ENCODE measurements around the gene ZBTB21. TPM values are rescaled to one million over a fixed set of nuclear protein-coding genes. Genes with fewer than 3 reads are reported as not detected.

The ZBTB21 gene
- total RNA-seq, 1 donor from 2014 or later = 25.3 TPM

GRCh38 chr21:42001781-42002180 is 8.4 kb downstream of the ZBTB21 start:
- Mint-ChIP-seq H3K27ac (no peak overlapping the region), H3K27me3 (ENCODE audit: insufficient read depth, low read depth) (no peaks in the 10 kb centered on the region), H3K36me3 (peaks cover 44% of the 10 kb centered on the region), H3K4me3 (no peak overlapping the region), H3K4me1 (no peaks in the 10 kb centered on the region), H3K9me3 (peaks cover 11% of the 10 kb centered on the region)
- Histone ChIP-seq H2AFZ (replicated peaks) (no peak overlapping the region), H3K27ac (no peak overlapping the region), H3K27me3 (no peaks in the 10 kb centered on the region), H3K79me2 (ENCODE audit: low read depth) (peaks cover 62% of the 10 kb centered on the region), H3K4me1 (no peaks in the 10 kb centered on the region), H3K36me3 (peaks cover 6% of the 10 kb centered on the region), H3K4me3 (no peak overlapping the region), H3K9ac (no peak overlapping the region), H4K20me1 (ENCODE audit: low read depth) (peaks cover 44% of the 10 kb centered on the region), H3K9me3 (ENCODE audit: low read depth) (no peaks in the 10 kb centered on the region), H3F3A (ENCODE audit: low read depth) (no peaks in the 10 kb centered on the region), H3K4me2 (no peak overlapping the region)
- DNase-seq (ENCODE audit: low spot score) = no peak
- TF ChIP-seq EZH2 (IDR thresholded peaks at IDR 0.05) = no peak
- no peak for TF ChIP-seq CTCF (IDR thresholded peaks at IDR 0.05)

GRCh38 chr21:42000908-42001307 is 9.3 kb downstream of the ZBTB21 start:
- H3K4me1 Mint-ChIP-seq = no peaks in the 10 kb centered on the region
- H2AFZ ChIP-seq (replicated peaks) = no peak overlapping the region
- no peaks in the 10 kb centered on the region for H3K27me3 ChIP-seq
- no peaks in the 10 kb centered on the region for H3K4me1 ChIP-seq
- H3K27ac ChIP-seq = no peak overlapping the region
- H3F3A ChIP-seq (ENCODE audit: low read depth) = no peaks in the 10 kb centered on the region
- no peaks in the 10 kb centered on the region for H3K27me3 Mint-ChIP-seq (ENCODE audit: insufficient read depth, low read depth)
- peaks cover 48% of the 10 kb centered on the region for H3K36me3 Mint-ChIP-seq
- H3K9me3 ChIP-seq (ENCODE audit: low read depth) = no peaks in the 10 kb centered on the region
- H3K9me3 Mint-ChIP-seq = peaks cover 19% of the 10 kb centered on the region
- H3K4me2 ChIP-seq = no peak overlapping the region
- no peak overlapping the region for H3K9ac ChIP-seq
- peaks cover 6% of the 10 kb centered on the region for H3K36me3 ChIP-seq
- H4K20me1 ChIP-seq (ENCODE audit: low read depth) = peaks cover 37% of the 10 kb centered on the region
- H3K27ac Mint-ChIP-seq = no peak overlapping the region
- DNase-seq (ENCODE audit: low spot score) = no peak
- H3K79me2 ChIP-seq (ENCODE audit: low read depth) = peaks cover 53% of the 10 kb centered on the region
- no peak overlapping the region for H3K4me3 Mint-ChIP-seq
- no peak overlapping the region for H3K4me3 ChIP-seq
- TF ChIP-seq CTCF (IDR thresholded peaks at IDR 0.05) = no peak
- TF ChIP-seq EZH2phosphoT487 (IDR thresholded peaks at IDR 0.05) = no peak
- TF ChIP-seq EZH2 (IDR thresholded peaks at IDR 0.05) = no peak

- Mint-ChIP-seq H3K9me3 (peaks cover 29% of the 10 kb centered on the region), H3K4me3 (no peak overlapping the region), H3K4me1 (no peaks in the 10 kb centered on the region), H3K27me3 (ENCODE audit: insufficient read depth, low read depth) (no peaks in the 10 kb centered on the region), H3K27ac (no peak overlapping the region), H3K36me3 (peaks cover 71% of the 10 kb centered on the region)
- TF ChIP-seq CTCF (IDR thresholded peaks at IDR 0.05) = no peak
- TF ChIP-seq EZH2 (IDR thresholded peaks at IDR 0.05) = no peak
- no peak for TF ChIP-seq EZH2phosphoT487 (IDR thresholded peaks at IDR 0.05)
- Histone ChIP-seq H4K20me1 (ENCODE audit: low read depth) (peaks cover 10% of the 10 kb centered on the region), H3K4me1 (no peaks in the 10 kb centered on the region), H2AFZ (replicated peaks) (no peak overlapping the region), H3K9me3 (ENCODE audit: low read depth) (no peaks in the 10 kb centered on the region), H3F3A (ENCODE audit: low read depth) (no peaks in the 10 kb centered on the region), H3K4me2 (no peak overlapping the region), H3K36me3 (peaks cover 6% of the 10 kb centered on the region), H3K27ac (no peak overlapping the region), H3K27me3 (no peaks in the 10 kb centered on the region), H3K9ac (no peak overlapping the region), H3K4me3 (no peak overlapping the region), H3K79me2 (ENCODE audit: low read depth) (peaks cover 23% of the 10 kb centered on the region)
- no peak for DNase-seq (ENCODE audit: low spot score)
Measured at GRCh38 chr21:41997657-41998056, 12.5 kb downstream of the ZBTB21 start.

All from neural progenitor cell (in vitro differentiated cells).